GM21381 (cell line): Measurements from ENCODE around the gene SURF1.
"Not testable (repeated sequence)": the region's sequence is repeated elsewhere in the genome, so short reads cannot be mapped to it uniquely, and the experiment has no call there.

Source experiments
- ATAC-seq: cut with Tn5 transposase; IDR thresholded peaks from one replicate; pipeline ENCODE4 v1.9.1; 2021; ENCODE audit warnings: mild to moderate bottlenecking, moderate library complexity; ENCODE audit not compliant: unreplicated experiment

The SURF1 gene

DNA sequence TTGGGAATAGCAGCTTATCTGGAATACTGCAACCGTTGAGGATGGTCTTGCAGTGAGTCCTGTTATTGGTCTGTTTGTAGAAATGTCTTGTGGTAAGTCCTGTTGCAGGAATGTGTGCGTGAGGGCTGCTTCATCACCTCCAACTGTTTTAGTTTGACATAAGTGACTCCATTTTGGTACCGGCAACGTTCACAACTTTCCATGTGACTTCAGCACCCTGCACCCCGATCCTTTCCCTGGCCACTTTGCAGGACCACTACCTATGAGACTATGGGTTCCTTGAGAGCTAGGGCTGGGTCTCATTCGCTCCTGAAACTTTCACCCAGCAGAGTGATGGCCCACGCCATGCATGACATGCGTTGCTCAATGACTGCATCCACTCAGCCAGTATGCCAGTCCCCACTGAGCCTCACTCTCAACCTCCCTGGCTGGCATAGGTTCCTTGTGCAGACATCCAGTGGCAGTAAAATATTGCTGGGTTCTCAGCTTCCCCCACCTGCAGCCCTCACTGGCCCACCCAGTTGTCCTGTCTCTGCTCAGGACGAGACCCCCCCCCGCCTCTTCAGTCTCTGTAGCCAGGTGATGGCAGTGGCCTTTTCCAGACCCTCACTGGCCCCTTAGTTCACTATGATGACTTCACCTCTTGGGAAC, 28.3 kb downstream of the SURF1 start:
- ATAC-seq, result no peak

DNA sequence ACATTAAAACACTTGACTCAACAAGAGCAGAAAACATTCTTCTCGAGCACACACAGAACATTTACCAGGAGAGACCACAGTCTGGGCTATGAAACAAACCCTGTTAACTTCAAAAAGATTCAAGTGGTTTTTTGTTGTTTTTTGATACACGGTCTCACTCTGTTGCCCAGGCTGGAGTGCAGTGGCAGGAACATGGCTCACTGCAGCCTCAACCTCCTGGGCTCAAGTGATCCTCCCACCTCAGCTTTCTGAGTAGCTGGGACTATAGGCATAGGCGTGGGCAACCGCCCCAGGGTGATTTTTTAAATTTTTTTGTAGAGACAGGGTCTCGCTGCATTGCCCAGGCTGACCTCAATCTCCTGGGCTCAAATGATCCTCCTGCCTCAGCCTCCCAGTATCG, 29.3 kb downstream of the SURF1 start:
- not testable (repeated sequence) for ATAC-seq

DNA sequence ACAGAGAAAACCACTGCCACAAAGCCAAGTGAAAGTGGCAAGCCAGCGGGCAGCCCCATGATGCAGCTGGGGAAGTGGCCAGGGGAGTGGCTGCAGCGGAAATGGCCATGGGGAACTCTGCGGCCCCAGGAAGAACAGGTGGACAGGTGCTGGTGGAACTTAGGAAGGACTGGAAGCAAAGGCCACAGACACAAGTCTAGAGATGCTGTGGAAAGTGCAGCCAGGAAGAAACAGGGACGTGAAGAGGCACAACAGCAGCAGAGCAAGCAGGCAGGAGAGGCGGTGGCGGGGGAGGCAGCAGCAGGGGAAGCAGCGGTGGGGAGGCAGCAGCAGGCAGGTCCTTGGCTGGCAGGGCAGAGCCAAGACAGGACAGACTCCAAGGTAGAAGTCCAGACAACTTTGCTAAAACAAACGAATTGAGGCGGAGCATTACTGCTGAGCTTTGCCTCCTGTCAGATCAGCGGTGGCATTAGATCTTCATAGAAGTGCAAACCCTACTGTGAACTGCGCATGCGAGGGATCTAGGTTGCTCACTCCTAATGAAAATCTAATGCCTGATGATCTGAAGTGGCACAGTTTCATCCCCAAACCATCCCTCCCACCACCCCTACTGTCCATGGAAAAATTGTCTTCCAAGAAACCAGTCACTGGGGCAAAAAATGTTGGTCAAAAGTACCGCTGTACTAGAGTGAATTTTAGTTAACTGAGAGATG, 32.1 kb downstream of the SURF1 start:
- ATAC-seq, result no peak

DNA sequence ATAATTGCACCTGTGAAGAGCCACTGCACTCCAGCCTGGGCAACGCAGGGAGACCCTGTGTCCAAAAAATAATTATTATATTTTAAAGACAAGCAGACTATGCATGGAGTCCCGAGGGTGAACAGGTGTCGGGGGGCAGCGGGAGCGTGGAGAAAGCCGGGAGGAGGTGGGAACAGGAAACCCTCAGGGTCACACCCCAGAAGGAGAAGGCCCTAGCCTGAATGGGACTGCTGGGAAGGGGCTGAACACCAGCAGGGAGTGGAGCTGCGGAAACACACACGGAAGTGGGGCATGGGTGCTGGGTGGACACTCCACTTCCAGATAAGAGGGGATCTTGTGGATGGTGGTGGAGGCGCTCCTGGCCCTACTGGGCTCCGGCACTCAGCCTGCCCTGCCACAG, 33.1 kb downstream of the SURF1 start:
- ATAC-seq, result no peak

DNA sequence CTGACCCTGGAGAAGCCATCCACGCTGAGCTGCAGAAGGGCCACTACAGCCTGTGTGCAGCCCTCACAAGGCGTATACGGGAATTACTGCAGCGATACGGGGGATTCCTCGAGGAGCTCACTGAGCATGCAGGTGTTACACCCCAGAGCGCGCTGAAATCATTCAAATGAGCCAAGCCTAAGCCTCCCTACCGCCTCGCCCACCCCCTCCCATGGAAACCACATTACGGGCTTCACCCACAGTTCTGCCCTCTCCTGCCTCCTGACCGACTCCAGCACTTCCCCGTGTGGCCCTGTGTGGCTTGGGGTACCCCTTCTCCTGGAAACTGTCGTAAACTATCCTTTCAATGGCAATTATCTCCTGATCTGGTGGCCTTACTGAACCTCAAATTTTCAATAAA, 33.6 kb downstream of the SURF1 start:
- no peak for ATAC-seq

DNA sequence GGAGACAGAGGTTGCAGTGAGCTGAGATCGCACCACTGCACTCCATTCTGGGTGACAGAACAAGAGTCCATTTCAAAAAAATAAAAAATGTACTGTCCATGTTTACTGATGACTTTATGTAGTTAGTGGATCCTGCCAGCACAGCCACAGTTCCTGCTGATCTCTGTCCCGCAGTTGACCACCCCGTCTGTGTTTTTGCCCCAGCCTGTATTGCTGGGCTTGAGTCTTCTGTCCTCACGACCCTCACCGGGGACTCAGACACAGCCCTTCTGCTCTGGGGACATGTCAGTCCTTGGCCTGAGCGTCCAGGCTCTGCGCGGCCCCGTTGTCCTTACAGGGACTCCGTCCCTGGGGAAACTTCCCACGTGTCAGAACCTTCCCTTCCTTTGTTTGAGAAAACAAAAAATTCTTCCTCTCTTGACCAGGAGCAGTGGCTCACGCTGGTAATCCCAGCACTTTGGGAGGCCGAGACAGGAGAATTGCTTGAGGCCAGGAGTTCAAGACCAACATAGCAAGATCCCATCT, 34.8 kb downstream of the SURF1 start:
- ATAC-seq, result no peak

DNA sequence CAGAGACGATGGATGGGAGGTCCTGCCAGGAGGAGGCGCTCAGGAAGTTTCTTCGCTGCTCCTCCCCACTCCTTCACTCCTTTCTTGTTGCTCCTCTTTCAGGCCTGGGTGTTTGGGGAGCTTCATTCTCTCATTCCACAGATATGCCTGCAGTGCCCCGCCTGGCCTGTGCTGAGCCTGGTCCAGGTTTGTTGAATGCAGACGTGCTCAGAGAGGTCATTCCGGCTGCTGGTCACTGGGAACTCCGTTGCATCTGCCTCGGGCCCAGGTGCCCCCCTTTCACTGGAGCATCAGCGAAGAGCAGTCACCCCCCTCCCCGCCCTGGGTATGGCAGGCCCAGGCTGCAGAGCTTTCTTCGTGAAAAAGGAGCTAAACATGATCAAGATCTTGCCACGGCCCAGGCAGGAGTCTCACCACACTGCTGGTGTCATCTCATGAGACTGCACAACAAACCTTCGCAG, 35.8 kb downstream of the SURF1 start:
- ATAC-seq, result no peak

DNA sequence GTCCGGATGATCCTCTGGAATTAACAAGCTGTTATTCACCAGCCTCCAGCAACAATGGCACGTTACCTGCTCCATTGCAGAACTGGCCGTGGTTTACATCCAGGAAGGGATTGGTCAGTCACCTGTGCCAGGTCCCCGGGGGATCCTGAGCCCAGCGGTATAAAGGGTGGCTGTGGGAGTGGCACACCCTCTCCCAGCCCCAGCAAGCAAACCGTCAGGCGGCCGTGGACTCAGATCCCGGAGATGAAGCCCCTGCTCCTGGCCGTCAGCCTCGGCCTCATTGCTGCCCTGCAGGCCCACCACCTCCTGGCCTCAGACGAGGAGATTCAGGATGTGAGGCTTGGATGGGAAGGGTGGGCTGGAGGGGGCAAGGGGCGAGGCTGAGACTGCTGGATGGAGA, 38.7 kb downstream of the SURF1 start:
- not testable (repeated sequence) for ATAC-seq

DNA sequence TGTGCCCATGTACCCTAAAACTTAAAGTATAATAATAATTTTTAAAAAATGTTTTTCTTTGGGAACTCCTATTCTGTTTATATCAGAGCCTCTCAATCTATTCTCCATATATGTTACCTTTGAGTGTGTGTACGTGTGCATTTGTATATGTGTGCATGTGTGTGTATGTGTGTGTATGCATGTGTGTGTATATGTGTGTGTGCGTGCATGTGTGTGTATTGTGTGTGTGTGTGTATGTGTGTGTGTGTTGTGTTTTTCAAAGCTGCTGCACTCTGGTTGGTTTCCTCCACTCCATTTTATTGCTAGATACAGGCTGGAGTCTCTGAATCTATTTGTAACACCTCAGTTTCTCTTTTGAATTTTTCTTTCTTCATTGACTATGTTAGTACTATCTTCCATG, 40.3 kb downstream of the SURF1 start:
- no peak for ATAC-seq

DNA sequence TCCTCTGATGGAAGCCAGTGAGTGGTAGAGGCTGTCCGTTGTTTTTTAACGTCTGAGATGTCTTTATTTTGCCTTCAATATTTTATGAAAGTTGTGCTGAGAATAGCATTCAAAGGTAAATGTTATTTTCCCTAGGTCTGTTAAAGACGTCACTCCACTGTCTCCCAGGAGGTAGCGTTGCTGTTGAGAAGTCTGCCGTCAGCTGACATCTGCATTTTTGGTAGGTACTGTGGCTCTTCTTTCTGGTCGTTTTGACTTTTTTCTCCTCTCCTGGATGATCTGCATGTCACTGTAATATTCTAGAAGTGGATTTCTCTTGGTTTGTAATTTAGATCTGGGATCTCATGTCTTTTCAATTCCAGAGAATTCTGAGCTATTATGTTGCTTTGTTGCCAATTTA, 46.7 kb downstream of the SURF1 start:
- no peak for ATAC-seq

DNA sequence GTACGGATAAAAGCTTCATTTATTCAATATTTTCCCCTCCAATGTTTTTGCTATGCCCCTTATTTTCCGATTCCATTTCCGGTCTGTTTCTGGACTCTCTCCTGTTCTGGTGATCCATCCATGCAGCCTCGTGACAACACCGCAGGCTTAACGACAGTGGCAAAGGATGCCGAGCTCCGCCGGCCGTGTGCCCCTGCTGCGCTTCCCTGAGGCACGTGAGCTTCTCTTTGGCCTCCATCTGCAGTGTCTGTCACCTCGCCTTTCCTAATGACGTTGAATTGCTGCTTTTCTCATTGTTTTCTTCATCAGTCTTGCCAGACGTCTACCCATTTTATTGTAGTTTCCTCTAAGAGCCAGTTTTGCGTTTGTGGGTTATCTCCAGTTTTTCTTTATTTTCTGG, 49.0 kb downstream of the SURF1 start:
- ATAC-seq, result no peak

DNA sequence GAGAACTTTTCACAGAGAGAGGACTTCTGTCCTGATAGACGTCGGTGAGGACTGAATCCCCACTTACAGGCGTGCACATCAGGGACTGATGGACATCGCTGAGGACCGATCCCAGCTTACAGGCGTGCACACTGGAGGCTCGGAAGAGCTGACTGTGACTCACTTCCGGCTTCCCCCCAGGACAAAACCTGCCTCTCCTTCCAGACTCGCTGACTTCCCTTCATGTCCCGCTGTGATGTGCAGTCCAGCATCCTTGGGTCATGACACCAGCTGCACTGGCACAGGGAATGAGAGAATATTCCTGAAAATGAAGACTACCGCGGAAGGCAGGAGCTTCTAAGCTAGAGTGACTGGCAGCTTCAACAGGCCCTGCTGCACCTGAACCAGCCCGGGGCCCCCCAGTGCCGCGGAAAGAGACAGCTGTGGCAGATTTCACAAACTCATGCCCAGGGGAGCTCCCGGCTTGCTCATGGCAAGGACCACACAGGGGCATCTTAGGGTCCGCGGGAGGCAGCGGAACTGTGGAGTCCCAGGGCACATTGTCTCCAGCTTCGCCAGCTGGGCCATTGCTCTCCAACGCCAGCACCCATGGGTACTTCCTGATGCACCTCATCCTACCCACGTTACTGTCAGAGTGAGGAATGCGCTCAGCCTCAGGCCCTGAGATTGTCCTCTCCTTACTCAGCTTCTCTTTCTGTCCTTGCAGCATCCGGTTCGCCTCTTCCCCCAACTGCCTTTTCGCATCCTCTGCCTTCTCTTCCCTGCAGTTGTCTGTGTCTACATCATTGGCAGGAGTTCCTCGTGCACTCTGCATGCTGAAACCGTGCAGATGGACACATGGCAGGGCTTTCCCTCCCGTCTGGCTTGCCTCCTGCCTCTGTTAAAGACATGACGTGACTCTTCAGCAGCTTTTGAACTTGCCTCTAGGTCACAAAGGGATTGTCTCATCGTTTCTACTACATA, 49.8 kb downstream of the SURF1 start:
- ATAC-seq, result no peak

DNA sequence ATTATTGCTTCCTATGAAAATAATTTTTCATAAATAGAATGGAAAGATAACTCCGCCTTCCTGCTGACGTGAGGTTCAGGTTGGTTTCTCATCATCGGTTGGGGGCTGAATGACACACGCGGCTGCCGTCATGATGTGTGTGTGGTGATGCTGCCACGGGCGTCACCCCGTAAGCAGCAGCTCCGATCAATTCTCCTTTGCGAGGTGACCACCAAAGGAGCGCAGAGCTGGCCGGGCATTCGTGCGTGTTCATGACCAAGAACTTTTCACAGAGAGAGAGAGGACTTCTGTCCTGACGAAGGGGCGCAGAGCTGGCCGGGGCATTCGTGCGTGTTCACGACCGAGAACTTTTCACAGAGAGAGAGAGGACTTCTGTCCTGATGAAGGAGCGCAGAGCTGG, 50.6 kb downstream of the SURF1 start:
- no peak for ATAC-seq

DNA sequence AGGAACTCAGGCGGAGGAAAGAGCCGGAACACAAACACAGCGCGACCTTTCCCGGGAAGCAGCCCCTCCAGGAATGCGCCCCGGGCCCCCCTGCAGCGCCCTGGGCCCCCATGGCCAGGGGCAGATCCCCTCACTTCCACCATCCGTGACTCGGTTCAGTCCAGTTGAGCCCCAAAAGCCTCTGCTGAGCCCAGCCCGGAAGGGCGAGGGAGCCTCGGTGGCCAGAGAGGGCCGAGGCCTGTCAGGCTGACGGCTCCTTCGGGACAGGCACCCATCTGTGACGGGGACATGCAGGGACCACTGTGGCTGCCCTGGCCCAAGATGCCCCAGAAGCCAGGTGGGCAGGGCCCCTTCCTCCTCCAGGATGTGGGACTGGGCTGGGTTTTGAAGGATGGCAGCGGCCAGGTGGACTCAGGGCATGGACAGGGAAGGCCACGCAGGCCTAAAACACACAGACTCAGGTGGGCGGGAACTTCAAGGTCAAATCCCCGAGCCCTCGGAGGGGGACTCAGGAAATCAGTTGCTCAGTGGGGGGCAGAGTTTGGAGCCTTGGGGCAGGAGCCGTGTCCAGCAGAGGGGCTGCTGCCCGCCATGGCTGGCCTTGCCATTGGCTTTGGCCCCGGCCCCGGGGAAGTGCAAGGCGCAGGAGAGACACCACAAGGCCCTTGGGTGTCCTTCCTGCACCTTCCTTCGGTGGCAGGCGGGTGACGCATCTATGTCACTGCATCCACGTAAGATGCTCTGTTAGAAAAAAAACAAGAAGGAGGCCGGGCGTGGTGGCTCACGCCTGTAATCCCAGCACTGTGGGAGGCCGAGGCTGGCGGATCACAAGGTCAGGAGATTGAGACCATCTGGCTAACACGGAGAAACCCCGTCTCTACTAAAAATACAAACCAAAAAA, 51.6 kb downstream of the SURF1 start:
- no peak for ATAC-seq

DNA sequence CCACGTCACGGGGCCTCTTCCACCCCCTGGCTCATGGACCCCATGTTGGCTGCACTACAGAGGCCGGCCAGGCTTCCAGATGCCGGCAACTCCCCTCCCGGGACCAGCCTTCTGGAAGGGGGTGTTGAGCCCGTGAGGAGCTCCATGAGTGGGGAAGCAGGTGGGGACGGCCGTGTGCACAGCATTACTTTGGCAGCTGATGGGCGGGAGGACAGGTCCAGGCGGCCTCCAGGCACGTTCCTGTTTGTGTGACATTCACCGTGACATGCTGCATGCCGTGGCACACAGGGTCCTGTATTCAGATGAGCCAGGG, 52.2 kb downstream of the SURF1 start:
- ATAC-seq, result no peak

DNA sequence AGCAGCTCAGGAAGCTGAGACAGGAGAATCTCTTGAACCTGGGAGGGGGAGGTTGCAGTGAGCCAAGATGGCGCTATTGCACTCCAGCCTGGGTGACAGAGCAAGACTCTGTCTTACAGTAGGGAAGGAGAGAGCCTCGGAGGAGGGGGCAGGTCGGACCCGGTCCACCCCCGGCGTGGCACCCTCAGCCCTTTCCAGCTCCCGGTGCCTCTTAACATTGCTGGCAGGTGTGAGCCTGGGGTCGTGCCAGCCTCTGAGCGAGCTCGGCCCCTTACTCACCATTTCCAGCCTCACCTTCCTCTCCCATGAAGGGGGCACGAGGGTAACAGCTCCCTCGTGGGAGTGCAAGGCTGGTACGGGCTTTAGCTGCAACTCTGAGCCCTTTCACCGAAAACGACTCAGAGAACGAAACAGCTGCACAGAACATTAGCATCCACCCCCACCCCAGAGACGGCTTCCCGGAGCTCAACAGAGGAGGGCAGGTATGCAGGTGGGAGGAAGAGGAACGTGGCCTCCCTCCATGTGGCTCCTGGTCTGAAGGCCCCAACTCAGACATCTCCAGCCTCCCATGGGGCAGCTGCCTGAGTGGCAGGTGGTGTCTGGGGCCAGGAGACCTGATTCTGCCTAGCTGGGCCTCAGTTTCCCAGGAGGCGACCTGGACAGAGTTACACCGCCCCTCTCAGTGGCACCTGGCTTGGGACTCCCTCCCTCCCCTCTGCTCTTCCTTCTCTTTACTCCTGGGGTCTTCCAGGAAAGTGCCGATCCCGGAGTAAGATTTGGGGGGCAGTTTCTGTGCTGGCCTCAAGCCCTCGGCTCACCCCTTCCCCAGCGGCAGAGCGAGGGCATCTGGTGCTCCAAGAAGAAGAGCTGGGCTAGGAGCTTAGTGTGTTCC, 52.8 kb downstream of the SURF1 start:
- no peak for ATAC-seq
